Measurements from ENCODE around the gene SH3RF2. TPM values are rescaled to one million over a fixed set of nuclear protein-coding genes. Genes with fewer than 3 reads are reported as not detected.

SH3RF2 gene
- total and polyA plus RNA-seq, 4 donors, result 3.1 to 12.9 (median 4.1) TPM

GRCh38 chr5:145976431-145977155 lies 40.2 kb downstream of the SH3RF2 start:
- WGBS, 2 donors, result 54 to 65% methylated on average over 7 of the region's 7 CpGs
- H3K27ac ChIP-seq (ENCODE audit: low read depth in 1 of 2, low read length in 2 of 2), result no peak overlapping the region
- H3K36me3 ChIP-seq (ENCODE audit: control insufficient read depth in 1 of 2, insufficient read depth in 2 of 2, low read length in 1 of 2), result no peaks in the 10 kb centered on the region
- no peak overlapping the region for H3K4me3 ChIP-seq (ENCODE audit: low read length in 2 of 2)
- no peaks in the 10 kb centered on the region for H3K9me3 ChIP-seq (ENCODE audit: control insufficient read depth, low read length)
- peaks cover 7% of the 10 kb centered on the region in 2 donors for H3K4me1 ChIP-seq (ENCODE audit: control insufficient read depth in 1 of 2, insufficient read depth in 2 of 2, low read length in 2 of 2)
- intact Hi-C loops (cut with DNase I), result loop anchor here in 1 of 2 donors (5.0 kb wide), 1 partner anchor 39 kb away; the partner anchor contains the start of gene SH3RF2
- no peaks in the 10 kb centered on the region for H3K27me3 ChIP-seq (ENCODE audit: control insufficient read depth in 1 of 2, insufficient read depth in 2 of 2, low read length in 1 of 2)
- ATAC-seq (ENCODE audit: low FRiP score) (no peak), DNase-seq (no peak)

DNA sequence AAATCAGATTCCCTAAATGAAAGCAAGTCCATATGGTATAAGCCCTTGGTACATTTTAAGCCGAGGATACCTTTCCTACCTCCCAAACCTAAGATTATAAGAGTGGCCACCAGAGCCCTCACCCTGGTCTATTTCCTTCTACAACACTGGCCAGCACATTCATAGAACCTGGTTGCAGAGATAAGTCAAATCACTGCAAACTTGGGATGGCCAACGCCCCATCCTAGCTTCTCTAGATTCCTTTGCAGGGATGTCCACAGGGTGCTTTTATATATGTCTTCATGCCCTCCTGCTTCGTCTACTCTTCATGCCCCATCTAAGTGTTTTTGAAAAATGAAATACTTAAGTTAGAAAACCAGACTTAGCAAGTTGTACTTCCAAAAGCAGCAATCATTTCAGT lies 41.8 kb downstream of the SH3RF2 start:
- H3K9me3 ChIP-seq (ENCODE audit: control insufficient read depth, low read length), result no peaks in the 10 kb centered on the region
- 64 to 83% methylated on average over 3 of the region's 3 CpGs for WGBS, 2 donors
- H3K4me1 ChIP-seq (ENCODE audit: control insufficient read depth in 1 of 2, insufficient read depth in 2 of 2, low read length in 2 of 2), result peaks cover 7% of the 10 kb centered on the region in 2 donors

GRCh38 chr5:145978708-145979107 lies 42.3 kb downstream of the SH3RF2 start:
- no peaks in the 10 kb centered on the region for H3K36me3 ChIP-seq (ENCODE audit: control insufficient read depth in 1 of 2, insufficient read depth in 2 of 2, low read length in 1 of 2)
- no peaks in the 10 kb centered on the region for H3K9me3 ChIP-seq (ENCODE audit: control insufficient read depth, low read length)
- intact Hi-C loops (cut with DNase I), result loop anchor here in 1 of 2 donors (5.0 kb wide), 1 partner anchor 41 kb away; the partner anchor contains the start of gene SH3RF2
- 12% methylated on average over 1 of the region's 1 CpG for WGBS, 2 donors
- H3K27ac ChIP-seq (ENCODE audit: low read depth in 1 of 2, low read length in 2 of 2), result no peak overlapping the region
- H3K4me1 ChIP-seq (ENCODE audit: control insufficient read depth in 1 of 2, insufficient read depth in 2 of 2, low read length in 2 of 2), result peaks cover 7% of the 10 kb centered on the region in 2 donors
- H3K4me3 ChIP-seq (ENCODE audit: low read length in 2 of 2), result no peak overlapping the region
- DNase-seq, result no peak
- H3K27me3 ChIP-seq (ENCODE audit: control insufficient read depth in 1 of 2, insufficient read depth in 2 of 2, low read length in 1 of 2), result no peaks in the 10 kb centered on the region
- no peak for ATAC-seq (ENCODE audit: low FRiP score)

More for the DNA sequence above, 41.8 kb downstream of the SH3RF2 start:
- H3K36me3 ChIP-seq (ENCODE audit: control insufficient read depth in 1 of 2, insufficient read depth in 2 of 2, low read length in 1 of 2), result no peaks in the 10 kb centered on the region
- no peak for DNase-seq
- intact Hi-C loops (cut with DNase I), result loop anchor here in 1 of 2 donors (5.0 kb wide), 1 partner anchor 41 kb away; the partner anchor contains the start of gene SH3RF2
- no peaks in the 10 kb centered on the region for H3K27me3 ChIP-seq (ENCODE audit: control insufficient read depth in 1 of 2, insufficient read depth in 2 of 2, low read length in 1 of 2)
- H3K4me3 ChIP-seq (ENCODE audit: low read length in 2 of 2), result no peak overlapping the region
- peak overlapping the region in 1 of 2 donors; percentile 54 for H3K27ac ChIP-seq (ENCODE audit: low read depth in 1 of 2, low read length in 2 of 2)
- no peak for ATAC-seq (ENCODE audit: low FRiP score)

DNA sequence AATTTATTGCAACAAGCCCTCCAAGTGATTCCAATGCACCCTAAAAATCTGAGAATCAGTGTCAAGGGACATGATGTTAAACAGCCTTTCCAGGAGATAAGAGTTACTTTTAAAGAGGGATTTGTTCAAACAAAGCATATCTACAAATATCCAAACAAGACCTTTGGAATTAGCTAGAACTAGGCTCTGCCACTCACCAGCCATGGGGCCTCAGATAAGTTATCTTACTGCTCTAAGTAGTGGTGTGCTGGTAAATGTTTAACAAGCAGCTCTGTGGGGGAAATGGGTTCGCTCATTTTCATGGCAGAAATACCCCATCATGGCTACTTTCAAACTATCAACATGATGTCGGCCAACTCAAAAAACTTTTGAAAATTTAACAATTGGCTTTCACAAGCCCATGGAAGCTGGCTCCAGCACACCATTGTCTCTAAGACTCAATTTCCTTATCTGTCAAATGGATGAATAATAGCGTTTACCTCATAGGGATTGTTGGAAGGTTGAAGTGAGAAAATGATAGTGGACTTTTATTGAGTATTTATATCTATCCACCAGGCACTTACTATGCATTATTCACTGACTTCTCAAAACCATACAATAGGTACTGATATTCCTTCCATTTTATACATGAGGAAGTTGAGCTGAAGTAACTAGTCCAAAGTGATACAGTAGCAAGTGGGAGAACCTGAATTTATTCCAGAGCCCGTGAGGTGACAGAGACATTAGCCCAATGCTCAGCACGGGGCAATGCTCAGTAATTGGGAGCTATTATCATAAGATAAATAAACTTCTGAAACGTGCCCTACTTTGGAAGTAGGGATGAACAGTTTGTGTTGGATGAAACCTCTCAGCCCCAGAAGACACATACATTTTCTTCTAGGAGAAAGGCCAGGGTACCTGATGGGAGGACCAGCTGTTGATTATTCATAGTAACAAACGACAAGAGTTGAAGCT lies 43.2 kb downstream of the SH3RF2 start:
- no peak for ATAC-seq (ENCODE audit: low FRiP score)
- H3K36me3 ChIP-seq (ENCODE audit: control insufficient read depth in 1 of 2, insufficient read depth in 2 of 2, low read length in 1 of 2), result no peaks in the 10 kb centered on the region
- WGBS, 2 donors, result 59 to 66% methylated on average over 7 of the region's 7 CpGs
- H3K27ac ChIP-seq (ENCODE audit: low read depth in 1 of 2, low read length in 2 of 2), result no peak overlapping the region
- intact Hi-C loops (cut with DNase I), result loop anchor here in 1 of 2 donors (5.0 kb wide), 1 partner anchor 42 kb away; the partner anchor contains the start of gene SH3RF2
- peaks cover 7% of the 10 kb centered on the region in 2 donors for H3K4me1 ChIP-seq (ENCODE audit: control insufficient read depth in 1 of 2, insufficient read depth in 2 of 2, low read length in 2 of 2)
- no peaks in the 10 kb centered on the region for H3K9me3 ChIP-seq (ENCODE audit: control insufficient read depth, low read length)
- no peak overlapping the region for H3K4me3 ChIP-seq (ENCODE audit: low read length in 2 of 2)
- DNase-seq, result no peak
- H3K27me3 ChIP-seq (ENCODE audit: control insufficient read depth in 1 of 2, insufficient read depth in 2 of 2, low read length in 1 of 2), result no peaks in the 10 kb centered on the region

GRCh38 chr5:145980259-145980658 lies 43.9 kb downstream of the SH3RF2 start:
- H3K4me3 ChIP-seq (ENCODE audit: low read length in 2 of 2), result no peak overlapping the region
- H3K36me3 ChIP-seq (ENCODE audit: control insufficient read depth in 1 of 2, insufficient read depth in 2 of 2, low read length in 1 of 2), result no peaks in the 10 kb centered on the region
- no peak for ATAC-seq (ENCODE audit: low FRiP score)
- no peaks in the 10 kb centered on the region for H3K27me3 ChIP-seq (ENCODE audit: control insufficient read depth in 1 of 2, insufficient read depth in 2 of 2, low read length in 1 of 2)
- H3K27ac ChIP-seq (ENCODE audit: low read depth in 1 of 2, low read length in 2 of 2), result no peak overlapping the region
- peaks cover 7% of the 10 kb centered on the region in 2 donors for H3K4me1 ChIP-seq (ENCODE audit: control insufficient read depth in 1 of 2, insufficient read depth in 2 of 2, low read length in 2 of 2)
- no peaks in the 10 kb centered on the region for H3K9me3 ChIP-seq (ENCODE audit: control insufficient read depth, low read length)
- 89 to 94% methylated on average over 1 of the region's 1 CpG for WGBS, 2 donors
- intact Hi-C loops (cut with DNase I), result no loop called here
- no peak for DNase-seq

DNA sequence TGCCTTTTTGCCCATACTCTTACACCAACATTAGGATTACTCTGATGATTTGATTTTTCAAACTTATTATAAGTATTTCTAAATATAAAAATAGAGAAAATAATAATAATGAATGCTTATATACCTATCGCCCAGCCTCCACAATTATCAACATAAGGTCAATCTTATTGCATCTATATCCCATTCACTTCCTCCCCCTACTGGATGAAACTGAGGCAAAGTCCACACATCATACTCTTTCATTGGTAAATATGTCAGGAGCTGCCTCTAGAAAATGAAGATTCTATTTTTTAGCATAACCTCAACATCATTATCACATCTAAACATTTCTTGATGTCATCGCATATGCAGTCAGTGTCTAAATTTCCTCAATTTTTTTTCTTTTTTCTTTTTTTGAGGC lies 44.3 kb downstream of the SH3RF2 start:
- no peak for ATAC-seq (ENCODE audit: low FRiP score)
- WGBS, 2 donors, result 84 to 94% methylated on average over 2 of the region's 2 CpGs
- Histone ChIP-seq H3K36me3 (ENCODE audit: control insufficient read depth in 1 of 2, insufficient read depth in 2 of 2, low read length in 1 of 2) (no peaks in the 10 kb centered on the region), H3K9me3 (ENCODE audit: control insufficient read depth, low read length) (no peaks in the 10 kb centered on the region), H3K4me3 (ENCODE audit: low read length in 2 of 2) (no peak overlapping the region), H3K27ac (ENCODE audit: low read depth in 1 of 2, low read length in 2 of 2) (no peak overlapping the region), H3K4me1 (ENCODE audit: control insufficient read depth in 1 of 2, insufficient read depth in 2 of 2, low read length in 2 of 2) (peaks cover 5 to 6% of the 10 kb centered on the region in 2 donors), H3K27me3 (ENCODE audit: control insufficient read depth in 1 of 2, insufficient read depth in 2 of 2, low read length in 1 of 2) (no peaks in the 10 kb centered on the region)
- intact Hi-C loops (cut with DNase I), result no loop called here
- DNase-seq, result no peak

GRCh38 chr5:145981589-145982571 lies 45.5 kb downstream of the SH3RF2 start:
- 69 to 73% methylated on average over 3 of the region's 3 CpGs for WGBS, 2 donors
- intact Hi-C loops (cut with DNase I), result no loop called here
- no peak overlapping the region for H3K4me3 ChIP-seq (ENCODE audit: low read length in 2 of 2)

More at GRCh38 chr5:145981589-145982571, 45.5 kb downstream of the SH3RF2 start:
- ATAC-seq (ENCODE audit: low FRiP score) (no peak), DNase-seq (no peak)
- H3K4me1 ChIP-seq (ENCODE audit: control insufficient read depth in 1 of 2, insufficient read depth in 2 of 2, low read length in 2 of 2), result peaks cover 0 to 3% of the 10 kb centered on the region in 2 donors
- H3K27me3 ChIP-seq (ENCODE audit: control insufficient read depth in 1 of 2, insufficient read depth in 2 of 2, low read length in 1 of 2), result no peaks in the 10 kb centered on the region
- no peaks in the 10 kb centered on the region for H3K36me3 ChIP-seq (ENCODE audit: control insufficient read depth in 1 of 2, insufficient read depth in 2 of 2, low read length in 1 of 2)
- H3K9me3 ChIP-seq (ENCODE audit: control insufficient read depth, low read length), result no peaks in the 10 kb centered on the region
- no peak overlapping the region for H3K27ac ChIP-seq (ENCODE audit: low read depth in 1 of 2, low read length in 2 of 2)
